ENCODE data around the gene KCNQ1. TPM values are rescaled to one million over a fixed set of nuclear protein-coding genes. Genes with fewer than 3 reads are reported as not detected.
A peak's percentile ranks its signal among the peaks of the same experiment; 100 is the strongest.

The KCNQ1 gene
- total and polyA plus RNA-seq, 2 donors, result 6.3 to 9.1 TPM

DNA sequence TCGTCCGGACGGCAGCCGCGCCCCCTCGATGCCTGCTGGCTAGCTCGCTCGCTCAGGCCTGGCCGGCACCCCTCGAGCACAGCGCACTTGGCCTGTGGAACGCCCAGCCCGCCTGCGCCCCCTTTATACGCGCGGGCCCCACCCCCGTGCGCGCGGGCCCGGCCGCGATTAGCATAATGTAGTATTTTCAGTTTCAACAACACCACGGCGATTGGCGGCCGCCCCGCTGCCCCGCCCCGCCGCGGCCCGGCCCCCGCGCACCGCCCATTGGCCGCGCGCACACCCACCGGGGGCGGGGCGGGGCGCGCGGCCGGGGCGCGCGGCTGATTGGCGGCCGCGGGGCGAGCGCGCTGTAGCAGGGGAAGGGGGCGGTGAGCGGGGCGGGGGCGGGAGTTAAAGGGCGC, 440.9 kb downstream of the KCNQ1 start, which contains the start of gene CDKN1C:
Gene CDKN1C, minus strand, starts transcription at position 98 of the 404 bp plus-strand sequence. CDS start 319 bp downstream, outside the sequence.
- peak; percentile 81 for DNase-seq (ENCODE audit: extremely low spot score)
- Histone ChIP-seq H3K27ac (ENCODE audit: low read depth) (peak within 1 kb of the TSS; percentile 72), H3K36me3 (ENCODE audit: insufficient read depth) (no peaks in the 10 kb centered on the region), H3K4me3 (ENCODE audit: low read depth, low read length) (peak within 1 kb of the TSS; percentile 95), H3K4me1 (ENCODE audit: insufficient read depth) (no peaks in the 10 kb centered on the region)
- WGBS, result under 1% methylated on average over 56 of the region's 61 CpGs

DNA sequence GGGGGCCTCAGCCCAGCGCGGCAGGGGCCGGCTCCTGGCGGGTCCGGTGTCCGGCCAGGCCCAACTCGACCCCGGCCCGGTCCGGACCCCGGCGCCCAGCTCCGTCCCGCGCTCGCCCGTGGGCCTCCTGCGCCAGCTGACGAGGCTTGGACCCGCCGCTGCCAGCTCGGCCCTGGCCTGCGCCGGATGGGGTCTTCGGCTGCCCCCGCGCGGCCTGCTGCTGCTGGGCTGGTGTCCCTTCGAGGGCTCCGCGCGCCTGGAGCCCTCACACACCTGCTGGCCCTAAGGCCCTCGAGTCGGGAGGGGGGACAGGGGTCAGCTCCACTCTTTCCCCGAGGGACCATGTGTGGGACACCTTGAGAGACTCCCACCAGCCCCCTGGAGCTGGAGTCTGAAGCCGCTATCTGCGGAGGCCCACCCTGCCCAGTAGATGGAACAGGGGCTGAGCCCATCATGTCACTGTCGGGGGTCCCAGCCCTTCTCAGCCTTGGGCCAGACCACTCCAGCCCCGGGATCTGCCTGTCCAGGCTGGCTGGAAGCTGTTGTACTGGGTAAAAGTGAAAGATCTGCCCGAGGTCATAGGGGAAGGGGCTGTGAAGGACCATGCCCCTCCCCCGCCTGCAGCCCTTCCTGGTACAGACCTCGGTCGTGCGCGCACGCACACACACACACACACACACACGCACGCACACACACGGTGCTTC, 441.5 kb downstream of the KCNQ1 start:
- peak overlapping the region; percentile 41 for H3K27ac ChIP-seq (ENCODE audit: low read depth)
- no peaks in the 10 kb centered on the region for H3K4me1 ChIP-seq (ENCODE audit: insufficient read depth)
- H3K36me3 ChIP-seq (ENCODE audit: insufficient read depth), result no peaks in the 10 kb centered on the region
- no peak for DNase-seq (ENCODE audit: extremely low spot score)
- 12% methylated on average over 49 of the region's 49 CpGs for WGBS
- H3K4me3 ChIP-seq (ENCODE audit: low read depth, low read length), result peak overlapping the region; percentile 35

DNA sequence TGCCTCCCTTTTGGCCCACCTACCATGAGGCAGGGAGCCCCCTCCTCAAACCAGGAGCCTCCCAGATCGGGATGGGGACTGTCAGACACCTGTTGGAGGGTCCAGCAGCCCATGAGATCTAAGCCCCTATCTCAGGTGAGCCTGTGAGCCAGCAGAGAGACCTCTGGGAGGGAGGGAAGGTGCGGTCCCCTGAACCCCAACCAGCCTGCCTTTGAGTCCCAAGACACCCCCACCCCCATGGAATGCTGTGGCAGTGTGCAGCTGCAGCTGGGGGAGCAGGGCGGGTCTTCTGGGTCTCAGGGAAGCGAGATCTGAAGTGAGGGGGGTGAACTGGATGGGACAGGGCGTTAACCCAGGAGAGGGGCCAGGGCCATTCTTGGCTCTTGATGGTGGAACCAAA, 442.1 kb downstream of the KCNQ1 start:
- no peak for DNase-seq (ENCODE audit: extremely low spot score)
- Histone ChIP-seq H3K4me1 (ENCODE audit: insufficient read depth) (no peaks in the 10 kb centered on the region), H3K27ac (ENCODE audit: low read depth) (no peak overlapping the region), H3K4me3 (ENCODE audit: low read depth, low read length) (no peak overlapping the region), H3K36me3 (ENCODE audit: insufficient read depth) (no peaks in the 10 kb centered on the region)
- 76% methylated on average over 5 of the region's 5 CpGs for WGBS

- no peak for DNase-seq (ENCODE audit: extremely low spot score)
- H3K4me1 ChIP-seq (ENCODE audit: insufficient read depth), result peaks cover 1% of the 10 kb centered on the region
- H3K27ac ChIP-seq (ENCODE audit: low read depth), result no peak overlapping the region
- no peaks in the 10 kb centered on the region for H3K36me3 ChIP-seq (ENCODE audit: insufficient read depth)
- H3K4me3 ChIP-seq (ENCODE audit: low read depth, low read length), result no peak overlapping the region
- 80% methylated on average over 11 of the region's 11 CpGs for WGBS
These were observed 442.8 kb downstream of the KCNQ1 start for GRCh38 chr11:2887515-2888195.

- WGBS, result 34% methylated on average over 25 of the region's 25 CpGs
- no peaks in the 10 kb centered on the region for H3K36me3 ChIP-seq (ENCODE audit: insufficient read depth)
- DNase-seq (ENCODE audit: extremely low spot score), result peak; percentile 83
- H3K27ac ChIP-seq (ENCODE audit: low read depth), result no peak overlapping the region
- peaks cover 1% of the 10 kb centered on the region for H3K4me1 ChIP-seq (ENCODE audit: insufficient read depth)
- H3K4me3 ChIP-seq (ENCODE audit: low read depth, low read length), result no peak overlapping the region
These were observed 443.6 kb downstream of the KCNQ1 start for GRCh38 chr11:2888266-2888968.

- 85% methylated on average over 16 of the region's 16 CpGs for WGBS
- no peak for DNase-seq (ENCODE audit: extremely low spot score)
- Histone ChIP-seq H3K27ac (ENCODE audit: low read depth) (no peak overlapping the region), H3K4me1 (ENCODE audit: insufficient read depth) (peaks cover 1% of the 10 kb centered on the region), H3K4me3 (ENCODE audit: low read depth, low read length) (no peak overlapping the region), H3K36me3 (ENCODE audit: insufficient read depth) (no peaks in the 10 kb centered on the region)
These were observed 444.8 kb downstream of the KCNQ1 start for GRCh38 chr11:2889362-2890273.

DNA sequence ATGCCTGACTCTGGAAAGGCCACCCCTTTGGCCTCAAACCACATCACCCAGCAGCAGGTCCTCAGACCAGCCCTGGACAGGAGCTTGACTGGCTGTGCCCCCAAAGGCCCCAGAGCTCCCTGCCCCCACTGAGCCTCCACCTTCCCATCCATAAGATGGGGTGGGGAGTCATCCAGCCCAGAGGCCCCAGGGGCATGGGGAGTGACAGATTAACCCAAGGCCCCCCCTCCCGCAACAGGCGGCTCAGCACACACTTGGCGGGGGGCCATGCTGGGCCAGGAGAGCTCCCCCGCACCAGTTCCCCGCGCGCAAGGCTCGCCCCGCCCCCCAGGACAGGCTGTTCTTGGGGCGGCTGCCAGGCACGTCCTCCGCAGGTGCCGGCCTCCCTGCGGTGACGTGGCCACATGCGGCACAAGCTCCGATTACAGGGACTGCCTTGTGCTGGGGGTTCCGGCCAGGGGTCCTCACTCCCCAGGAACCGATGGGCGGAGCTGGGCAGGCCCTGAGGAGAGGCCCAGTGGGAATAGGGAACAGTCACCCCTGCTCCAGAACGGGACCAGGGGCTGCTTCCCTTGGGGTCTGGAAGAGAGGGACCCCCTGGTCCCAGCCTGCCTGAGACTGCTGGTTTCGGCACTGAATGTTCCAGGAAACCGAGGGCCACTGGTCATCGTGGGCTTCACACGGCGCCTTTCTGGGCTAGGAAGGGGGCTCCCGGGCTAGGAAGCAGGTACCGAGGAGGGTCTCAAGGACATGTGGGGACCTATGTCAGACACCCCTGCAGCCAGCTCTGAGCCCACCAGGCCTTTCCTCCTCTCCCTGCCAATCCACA, 445.9 kb downstream of the KCNQ1 start:
- 53% methylated on average over 28 of the region's 28 CpGs for WGBS
- peak; percentile 59 for DNase-seq (ENCODE audit: extremely low spot score)
- H3K27ac ChIP-seq (ENCODE audit: low read depth), result no peak overlapping the region
- H3K4me3 ChIP-seq (ENCODE audit: low read depth, low read length), result no peak overlapping the region
- peaks cover 1% of the 10 kb centered on the region for H3K4me1 ChIP-seq (ENCODE audit: insufficient read depth)
- no peaks in the 10 kb centered on the region for H3K36me3 ChIP-seq (ENCODE audit: insufficient read depth)

- WGBS, result 41% methylated on average over 17 of the region's 17 CpGs
- Histone ChIP-seq H3K4me1 (ENCODE audit: insufficient read depth) (peaks cover 1% of the 10 kb centered on the region), H3K36me3 (ENCODE audit: insufficient read depth) (no peaks in the 10 kb centered on the region), H3K4me3 (ENCODE audit: low read depth, low read length) (no peak overlapping the region), H3K27ac (ENCODE audit: low read depth) (peak overlapping the region; percentile 19)
- DNase-seq (ENCODE audit: extremely low spot score), result no peak
These were observed 446.8 kb downstream of the KCNQ1 start for GRCh38 chr11:2891326-2892214.

GRCh38 chr11:2892215-2892966, 447.6 kb downstream of the KCNQ1 start:
- Histone ChIP-seq H3K36me3 (ENCODE audit: insufficient read depth) (no peaks in the 10 kb centered on the region), H3K27ac (ENCODE audit: low read depth) (peak overlapping the region; percentile 19), H3K4me3 (ENCODE audit: low read depth, low read length) (peak overlapping the region; percentile 25), H3K4me1 (ENCODE audit: insufficient read depth) (peaks cover 1% of the 10 kb centered on the region)
- no peak for DNase-seq (ENCODE audit: extremely low spot score)
- WGBS, result 5% methylated on average over 34 of the region's 34 CpGs

GRCh38 chr11:2892967-2893528, 448.2 kb downstream of the KCNQ1 start:
- Histone ChIP-seq H3K36me3 (ENCODE audit: insufficient read depth) (no peaks in the 10 kb centered on the region), H3K4me3 (ENCODE audit: low read depth, low read length) (no peak overlapping the region), H3K27ac (ENCODE audit: low read depth) (no peak overlapping the region), H3K4me1 (ENCODE audit: insufficient read depth) (peaks cover 1% of the 10 kb centered on the region)
- no peak for DNase-seq (ENCODE audit: extremely low spot score)
- WGBS, result 58% methylated on average over 4 of the region's 4 CpGs

DNA sequence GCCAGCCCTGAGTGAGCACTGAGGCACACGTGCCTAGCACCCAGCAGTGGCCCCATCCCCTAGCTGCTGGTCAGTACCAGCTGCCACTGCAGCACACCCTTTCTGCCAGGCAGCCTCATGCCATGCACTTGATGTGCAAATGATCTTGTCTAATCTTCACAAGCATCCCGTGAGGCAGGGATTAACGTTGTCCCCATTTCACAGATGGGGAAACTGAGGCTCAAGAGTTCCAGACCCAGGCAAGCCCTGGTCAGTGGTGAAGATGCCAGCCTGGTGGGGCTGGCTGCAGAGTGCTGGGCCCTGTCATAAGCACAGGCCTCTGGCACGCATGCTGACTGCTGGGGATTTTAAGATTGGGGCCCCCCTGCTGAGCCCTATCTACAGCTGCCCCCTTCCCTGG, 449.1 kb downstream of the KCNQ1 start:
- no peak for DNase-seq (ENCODE audit: extremely low spot score)
- WGBS, result 87% methylated on average over 4 of the region's 4 CpGs

More for the DNA sequence above, 449.1 kb downstream of the KCNQ1 start:
- Histone ChIP-seq H3K36me3 (ENCODE audit: insufficient read depth) (no peaks in the 10 kb centered on the region), H3K27ac (ENCODE audit: low read depth) (no peak overlapping the region), H3K4me3 (ENCODE audit: low read depth, low read length) (no peak overlapping the region), H3K4me1 (ENCODE audit: insufficient read depth) (peaks cover 1% of the 10 kb centered on the region)

Data from urinary bladder (tissue), 4 donors.